Liver (tissue), 9 donors: ENCODE results near the gene AKAP13. TPM values are rescaled to one million over a fixed set of nuclear protein-coding genes. Genes with fewer than 3 reads are reported as not detected.

Experiments
- DNase-seq: peaks from one replicate; pipeline ENCODE4 v3.0.0-alpha.2; 2017; ENCODE audit warnings: low spot score
- H3K27ac ChIP-seq, 2 donors: one replicate each; pipeline ENCODE4 v1.7.0; 2013; ENCODE audit warnings: inconsistent platforms in 2 of 2, low read length in 2 of 2, control low read depth in 1 of 2, low read depth in 1 of 2, mild to moderate bottlenecking in 1 of 2
- H3K27me3 ChIP-seq, 4 donors: one replicate each; pipeline versions ENCODE4 v1.6.1 to v1.7.0; 2013; ENCODE audit warnings: low read length in 3 of 4, inconsistent platforms in 1 of 4, mild to moderate bottlenecking in 1 of 4, moderate library complexity in 1 of 4; ENCODE audit not compliant: control insufficient read depth in 4 of 4, insufficient read depth in 4 of 4
- H3K36me3 ChIP-seq, 4 donors: one replicate each; pipeline versions ENCODE4 v1.6.1 to v1.7.0; 2013; ENCODE audit warnings: low read length in 3 of 4, mild to moderate bottlenecking in 3 of 4, low read depth in 1 of 4, moderate library complexity in 1 of 4; ENCODE audit not compliant: control insufficient read depth in 4 of 4, insufficient read depth in 3 of 4
- H3K4me1 ChIP-seq, 4 donors: one replicate each; pipeline versions ENCODE4 v1.6.1 to v1.7.0; 2013; ENCODE audit warnings: low read length in 3 of 4, mild to moderate bottlenecking in 3 of 4, moderate library complexity in 1 of 4; ENCODE audit not compliant: control insufficient read depth in 4 of 4, insufficient read depth in 4 of 4
- H3K4me3 ChIP-seq, 3 donors: one replicate each; pipeline versions ENCODE4 v1.6.1 to v1.7.0; 2013; ENCODE audit warnings: low read length in 3 of 3, control low read depth in 1 of 3, low read depth in 1 of 3, mild to moderate bottlenecking in 1 of 3
- H3K9ac ChIP-seq, 2 donors: one replicate each; pipeline ENCODE4 v1.7.0; 2013; ENCODE audit warnings: low read length in 2 of 2, mild to moderate bottlenecking in 2 of 2, moderate library complexity in 2 of 2, control low read depth in 1 of 2, low read depth in 1 of 2
- H3K9me3 ChIP-seq, 4 donors: one replicate each; pipeline versions ENCODE4 v1.6.1 to v1.7.0; 2013; ENCODE audit warnings: low read length in 3 of 4; ENCODE audit not compliant: control insufficient read depth in 4 of 4
- CTCF ChIP-seq: fragments of 150-350 bp; IDR thresholded peaks from 2 replicates; pipeline ENCODE4 v1.5.1; 2017; ENCODE audit warnings: improper control_type of control experiment, low read depth, low read length; ENCODE audit not compliant: missing input control
- EGR1 ChIP-seq, 2 donors: IDR thresholded peaks; 2 replicates each; pipeline ENCODE4 v1.6.1; 2016 to 2018; ENCODE audit warnings: antibody characterized with exemption in 2 of 2, low read depth in 2 of 2
- FOXA2 ChIP-seq: IDR thresholded peaks from 2 replicates; pipeline ENCODE4 v1.6.1; 2016; ENCODE audit warnings: antibody characterized with exemption
- GABPA ChIP-seq, 2 donors: IDR thresholded peaks in 1 of 2; conservative IDR thresholded peaks in 1 of 2; 2 replicates each; pipeline ENCODE4 v1.6.1; 2016; ENCODE audit warnings: antibody characterized with exemption in 2 of 2, mild to moderate bottlenecking in 1 of 2, moderate library complexity in 1 of 2
- HNF4A ChIP-seq, 2 donors: conservative IDR thresholded peaks; 2 replicates each; pipeline ENCODE4 v1.6.1; 2016; ENCODE audit warnings: antibody characterized with exemption in 2 of 2, mild to moderate bottlenecking in 2 of 2
- HNF4G ChIP-seq: IDR thresholded peaks from 2 replicates; pipeline ENCODE4 v1.6.1; 2016; ENCODE audit warnings: antibody characterized with exemption
- JUND ChIP-seq, 2 donors: IDR thresholded peaks; 2 replicates each; pipeline ENCODE4 v1.6.1; 2016; ENCODE audit warnings: antibody characterized with exemption in 2 of 2
- NR2F2 ChIP-seq: IDR thresholded peaks from 2 replicates; pipeline ENCODE4 v1.6.1; 2016; ENCODE audit warnings: antibody characterized with exemption
- RXRA ChIP-seq, 2 donors: IDR thresholded peaks; 2 replicates each; pipeline ENCODE4 v1.6.1; 2017 to 2018; ENCODE audit warnings: antibody characterized with exemption in 2 of 2, mild to moderate bottlenecking in 1 of 2
- SP1 ChIP-seq: IDR thresholded peaks from 2 replicates; pipeline ENCODE4 v1.6.1; 2018; ENCODE audit warnings: antibody characterized with exemption, mild to moderate bottlenecking
- TAF1 ChIP-seq: conservative IDR thresholded peaks from 2 replicates; pipeline ENCODE4 v1.6.1; 2016; ENCODE audit warnings: antibody characterized with exemption, mild to moderate bottlenecking
- YY1 ChIP-seq: IDR thresholded peaks from 2 replicates; pipeline ENCODE4 v1.6.1; 2016; ENCODE audit warnings: antibody characterized with exemption, mild to moderate bottlenecking
- WGBS: extraction: QIAGEN DNeasy Blood & Tissue Kit; methylation state at CpG from one replicate; pipeline ENCODE4 v1.1.7; 2013; 5-methylcytosine and 5-hydroxymethylcytosine counted together
- polyA plus RNA-seq, 2 donors: library from polyadenylated mRNA; stranded (reverse) in 1 of 2; unstranded in 1 of 2; fragments of 200-250 nt in 1 of 2; fragments of >200 nt in 1 of 2; fragmentation: Nextera tagmentation in 1 of 2; extraction: Ambion mirVana in 1 of 2; gene quantifications; one replicate each; pipeline versions ENCODE4 v1.2.1 to v1.2.3, GENCODE V29; 2013 to 2015
- total RNA-seq, 2 donors: library from RNA; depleted of rRNA; stranded (reverse); fragments of >200 nt; gene quantifications; one replicate each; pipeline ENCODE4 v1.2.3, GENCODE V29; 2014
- TF ChIP-seq, protein P1 (sequence below): IDR thresholded peaks from 2 replicates; pipeline ENCODE4 v1.6.1; 2016; ENCODE audit warnings: antibody characterized with exemption
- TF ChIP-seq, protein P2 (sequence below): IDR thresholded peaks from 2 replicates; pipeline ENCODE4 v1.6.1; 2016; ENCODE audit warnings: antibody characterized with exemption
- TF ChIP-seq, protein P3 (sequence below): IDR thresholded peaks from 2 replicates; pipeline ENCODE4 v1.6.1; 2016; ENCODE audit warnings: antibody characterized with exemption
- TF ChIP-seq, protein P4 (sequence below): IDR thresholded peaks from 2 replicates; pipeline ENCODE4 v1.6.1; 2016; ENCODE audit warnings: antibody characterized with exemption, mild to moderate bottlenecking
- donor health status: healthy.
- donor health status: healthy.
- donor health status: healthy.
- donor health status: healthy.
- donor health status: healthy.

The AKAP13 gene
- total and polyA plus RNA-seq, 4 donors, result 18.6 to 92.3 (median 37.4) TPM

DNA sequence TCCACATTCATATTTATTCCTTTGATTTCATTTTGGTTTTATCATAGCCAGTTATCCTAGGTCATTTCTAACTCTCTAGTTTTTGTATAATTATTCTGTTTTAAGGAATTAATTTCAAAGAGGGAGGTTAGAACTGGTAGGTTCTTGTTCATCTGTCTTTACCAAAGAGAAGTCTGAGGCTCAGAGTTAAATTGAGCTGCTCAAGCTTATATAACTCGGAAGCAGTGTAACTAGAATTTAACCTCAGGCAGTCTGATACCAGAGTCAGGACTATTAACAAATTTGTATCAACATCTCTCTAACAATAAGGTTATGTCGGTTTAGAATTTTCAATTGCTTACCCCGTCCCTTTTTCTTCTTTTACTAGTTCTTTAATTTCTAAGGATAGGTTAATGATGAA, 84.1 kb downstream of the AKAP13 start:
- Histone ChIP-seq H3K27ac (no peak overlapping the region), H3K9ac (no peak overlapping the region), H3K36me3 (no peaks in the 10 kb centered on the region), H3K4me3 (no peak overlapping the region), H3K27me3 (no peaks in the 10 kb centered on the region), H3K4me1 (peaks cover 0 to 2% (median 0%) of the 10 kb centered on the region in 4 donors), H3K9me3 (no peaks in the 10 kb centered on the region)
- 92% methylated on average over 3 of the region's 3 CpGs for WGBS
- no peak for DNase-seq
- no peak for TF ChIP-seq FOXA2
- TF ChIP-seq JUND (IDR thresholded peaks at IDR 0.05), result no peak
- no peak for TF ChIP-seq RXRA (IDR thresholded peaks at IDR 0.05)
- TF ChIP-seq, protein P1, sequence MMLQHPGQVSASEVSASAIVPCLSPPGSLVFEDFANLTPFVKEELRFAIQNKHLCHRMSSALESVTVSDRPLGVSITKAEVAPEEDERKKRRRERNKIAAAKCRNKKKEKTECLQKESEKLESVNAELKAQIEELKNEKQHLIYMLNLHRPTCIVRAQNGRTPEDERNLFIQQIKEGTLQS, result no peak
- TF ChIP-seq, protein P2, sequence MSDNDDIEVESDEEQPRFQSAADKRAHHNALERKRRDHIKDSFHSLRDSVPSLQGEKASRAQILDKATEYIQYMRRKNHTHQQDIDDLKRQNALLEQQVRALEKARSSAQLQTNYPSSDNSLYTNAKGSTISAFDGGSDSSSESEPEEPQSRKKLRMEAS, result no peak
- TF ChIP-seq HNF4G, result no peak
- no peak for TF ChIP-seq EGR1 (IDR thresholded peaks at IDR 0.05; ENCODE audit: low read depth in 2 of 2)
- TF ChIP-seq YY1, result no peak
- no peak for TF ChIP-seq HNF4A (conservative IDR thresholded peaks at IDR 0.05)
- TF ChIP-seq TAF1, result no peak
- TF ChIP-seq, protein P3, sequence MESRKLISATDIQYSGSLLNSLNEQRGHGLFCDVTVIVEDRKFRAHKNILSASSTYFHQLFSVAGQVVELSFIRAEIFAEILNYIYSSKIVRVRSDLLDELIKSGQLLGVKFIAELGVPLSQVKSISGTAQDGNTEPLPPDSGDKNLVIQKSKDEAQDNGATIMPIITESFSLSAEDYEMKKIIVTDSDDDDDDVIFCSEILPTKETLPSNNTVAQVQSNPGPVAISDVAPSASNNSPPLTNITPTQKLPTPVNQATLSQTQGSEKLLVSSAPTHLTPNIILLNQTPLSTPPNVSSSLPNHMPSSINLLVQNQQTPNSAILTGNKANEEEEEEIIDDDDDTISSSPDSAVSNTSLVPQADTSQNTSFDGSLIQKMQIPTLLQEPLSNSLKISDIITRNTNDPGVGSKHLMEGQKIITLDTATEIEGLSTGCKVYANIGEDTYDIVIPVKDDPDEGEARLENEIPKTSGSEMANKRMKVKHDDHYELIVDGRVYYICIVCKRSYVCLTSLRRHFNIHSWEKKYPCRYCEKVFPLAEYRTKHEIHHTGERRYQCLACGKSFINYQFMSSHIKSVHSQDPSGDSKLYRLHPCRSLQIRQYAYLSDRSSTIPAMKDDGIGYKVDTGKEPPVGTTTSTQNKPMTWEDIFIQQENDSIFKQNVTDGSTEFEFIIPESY, result no peak
- no peak for TF ChIP-seq GABPA (IDR thresholded peaks at IDR 0.05 in 1 of 2, conservative IDR thresholded peaks at IDR 0.05 in 1 of 2)
- no peak for TF ChIP-seq SP1
- TF ChIP-seq NR2F2, result no peak
- TF ChIP-seq, protein P4, sequence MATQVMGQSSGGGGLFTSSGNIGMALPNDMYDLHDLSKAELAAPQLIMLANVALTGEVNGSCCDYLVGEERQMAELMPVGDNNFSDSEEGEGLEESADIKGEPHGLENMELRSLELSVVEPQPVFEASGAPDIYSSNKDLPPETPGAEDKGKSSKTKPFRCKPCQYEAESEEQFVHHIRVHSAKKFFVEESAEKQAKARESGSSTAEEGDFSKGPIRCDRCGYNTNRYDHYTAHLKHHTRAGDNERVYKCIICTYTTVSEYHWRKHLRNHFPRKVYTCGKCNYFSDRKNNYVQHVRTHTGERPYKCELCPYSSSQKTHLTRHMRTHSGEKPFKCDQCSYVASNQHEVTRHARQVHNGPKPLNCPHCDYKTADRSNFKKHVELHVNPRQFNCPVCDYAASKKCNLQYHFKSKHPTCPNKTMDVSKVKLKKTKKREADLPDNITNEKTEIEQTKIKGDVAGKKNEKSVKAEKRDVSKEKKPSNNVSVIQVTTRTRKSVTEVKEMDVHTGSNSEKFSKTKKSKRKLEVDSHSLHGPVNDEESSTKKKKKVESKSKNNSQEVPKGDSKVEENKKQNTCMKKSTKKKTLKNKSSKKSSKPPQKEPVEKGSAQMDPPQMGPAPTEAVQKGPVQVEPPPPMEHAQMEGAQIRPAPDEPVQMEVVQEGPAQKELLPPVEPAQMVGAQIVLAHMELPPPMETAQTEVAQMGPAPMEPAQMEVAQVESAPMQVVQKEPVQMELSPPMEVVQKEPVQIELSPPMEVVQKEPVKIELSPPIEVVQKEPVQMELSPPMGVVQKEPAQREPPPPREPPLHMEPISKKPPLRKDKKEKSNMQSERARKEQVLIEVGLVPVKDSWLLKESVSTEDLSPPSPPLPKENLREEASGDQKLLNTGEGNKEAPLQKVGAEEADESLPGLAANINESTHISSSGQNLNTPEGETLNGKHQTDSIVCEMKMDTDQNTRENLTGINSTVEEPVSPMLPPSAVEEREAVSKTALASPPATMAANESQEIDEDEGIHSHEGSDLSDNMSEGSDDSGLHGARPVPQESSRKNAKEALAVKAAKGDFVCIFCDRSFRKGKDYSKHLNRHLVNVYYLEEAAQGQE, result no peak
- no peak for TF ChIP-seq CTCF
